ENCODE data around the gene SLC9A4.
A peak's percentile ranks its signal among the peaks of the same experiment; 100 is the strongest.

The SLC9A4 gene, protein sequence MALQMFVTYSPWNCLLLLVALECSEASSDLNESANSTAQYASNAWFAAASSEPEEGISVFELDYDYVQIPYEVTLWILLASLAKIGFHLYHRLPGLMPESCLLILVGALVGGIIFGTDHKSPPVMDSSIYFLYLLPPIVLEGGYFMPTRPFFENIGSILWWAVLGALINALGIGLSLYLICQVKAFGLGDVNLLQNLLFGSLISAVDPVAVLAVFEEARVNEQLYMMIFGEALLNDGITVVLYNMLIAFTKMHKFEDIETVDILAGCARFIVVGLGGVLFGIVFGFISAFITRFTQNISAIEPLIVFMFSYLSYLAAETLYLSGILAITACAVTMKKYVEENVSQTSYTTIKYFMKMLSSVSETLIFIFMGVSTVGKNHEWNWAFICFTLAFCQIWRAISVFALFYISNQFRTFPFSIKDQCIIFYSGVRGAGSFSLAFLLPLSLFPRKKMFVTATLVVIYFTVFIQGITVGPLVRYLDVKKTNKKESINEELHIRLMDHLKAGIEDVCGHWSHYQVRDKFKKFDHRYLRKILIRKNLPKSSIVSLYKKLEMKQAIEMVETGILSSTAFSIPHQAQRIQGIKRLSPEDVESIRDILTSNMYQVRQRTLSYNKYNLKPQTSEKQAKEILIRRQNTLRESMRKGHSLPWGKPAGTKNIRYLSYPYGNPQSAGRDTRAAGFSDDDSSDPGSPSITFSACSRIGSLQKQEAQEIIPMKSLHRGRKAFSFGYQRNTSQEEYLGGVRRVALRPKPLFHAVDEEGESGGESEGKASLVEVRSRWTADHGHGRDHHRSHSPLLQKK

DNA sequence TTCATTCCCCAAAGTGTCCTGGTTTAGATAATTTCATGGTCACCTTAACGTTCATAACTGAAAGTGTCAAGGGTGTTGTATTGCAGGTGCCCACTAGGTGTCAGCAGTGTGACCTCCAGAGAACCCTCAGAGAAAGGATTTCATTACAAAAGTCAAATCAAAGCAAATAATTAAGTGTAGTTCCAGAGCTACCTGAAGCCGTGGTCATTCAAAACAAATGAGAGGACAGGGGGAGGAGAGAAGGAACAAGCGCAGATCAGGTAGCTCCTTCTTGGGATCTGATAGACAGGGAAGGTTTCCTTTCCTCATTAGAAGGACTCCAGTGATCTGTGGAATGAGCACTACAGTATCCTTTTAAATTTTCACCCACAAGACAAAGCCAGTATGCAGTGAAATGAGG, at the start of gene SLC9A4:
Gene SLC9A4, plus strand, starts transcription at position 207 of the 400 bp plus-strand sequence. CDS start 534 bp downstream, outside the sequence.
- no peak for DNase-seq (ENCODE audit: low read depth)

- DNase-seq (ENCODE audit: low read depth): no peak
These were observed 49.7 kb upstream of the SLC9A4 start for GRCh38 chr2:102423368-102423767.

DNA sequence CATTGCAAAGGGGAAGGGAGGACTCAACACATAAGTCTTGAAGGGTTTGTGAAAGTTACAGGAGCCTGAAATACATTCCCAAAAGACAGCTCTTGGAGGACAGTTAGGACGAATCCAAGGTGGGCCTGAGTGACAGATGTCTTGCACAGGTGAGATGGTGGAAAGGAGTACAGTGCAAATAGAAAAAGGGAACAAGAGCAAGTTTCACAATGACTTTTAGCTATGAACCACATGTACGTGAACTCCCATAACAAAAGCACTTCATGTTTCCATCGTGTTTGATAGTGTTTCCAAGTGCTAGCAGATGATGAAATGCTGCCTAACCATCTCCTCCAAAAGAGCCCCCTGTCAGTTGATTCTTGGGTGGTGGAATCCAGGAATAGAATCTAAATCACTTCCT, 48.3 kb upstream of the SLC9A4 start:
- DNase-seq (ENCODE audit: low read depth): no peak

DNA sequence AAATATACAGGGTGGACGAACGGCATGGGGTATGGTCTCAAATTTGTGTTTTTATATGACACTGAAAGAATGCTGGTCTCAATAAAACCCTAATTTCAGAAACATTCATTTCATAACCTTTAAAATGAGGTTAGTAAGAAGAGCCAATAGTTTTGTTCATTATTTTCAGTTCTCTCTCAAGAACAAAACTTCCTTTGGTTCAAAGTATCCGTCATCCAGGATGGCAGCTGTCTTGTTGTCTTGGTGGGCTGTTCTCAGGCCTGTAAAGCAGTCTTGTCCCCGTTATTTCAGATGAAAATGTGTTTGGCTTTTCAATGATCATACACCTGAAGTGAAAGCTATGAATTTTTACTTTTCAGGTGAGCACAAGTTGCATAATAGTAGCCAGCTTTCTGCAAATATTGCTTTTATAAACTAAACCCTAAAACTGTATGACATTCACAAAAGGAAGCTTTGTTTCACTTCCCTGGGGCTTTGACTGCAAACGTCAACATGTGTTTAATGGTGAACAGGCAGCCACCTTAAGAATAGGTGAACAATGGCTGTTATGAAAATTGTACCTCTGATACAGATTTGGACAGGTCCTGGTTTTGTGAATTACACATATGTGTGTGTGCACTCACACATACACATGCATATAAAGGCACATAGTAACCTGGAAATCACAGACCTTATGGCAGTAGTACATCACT, 47.4 kb upstream of the SLC9A4 start:
- DNase-seq (ENCODE audit: low read depth): no peak

DNA sequence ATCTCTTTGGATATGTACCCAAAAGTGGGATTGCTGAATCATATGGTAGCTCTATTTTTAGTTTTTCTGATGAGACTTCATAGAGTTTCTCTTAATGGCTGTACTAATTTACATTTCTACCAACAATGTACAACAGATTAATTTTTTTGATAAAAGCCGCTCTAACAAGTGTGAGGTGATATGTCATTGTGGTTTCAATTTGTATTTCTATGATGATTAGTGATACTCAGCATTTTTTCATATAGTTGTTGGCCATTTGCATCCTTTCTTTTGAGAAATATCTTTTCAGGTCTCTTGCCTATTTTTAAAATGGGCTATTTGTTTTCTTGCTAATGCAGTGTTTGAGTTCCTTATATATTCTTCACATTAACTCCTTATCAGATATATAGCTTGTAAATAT, 45.8 kb upstream of the SLC9A4 start:
- DNase-seq (ENCODE audit: low read depth): no peak

- no peak for DNase-seq (ENCODE audit: low read depth)
These were observed 44.5 kb upstream of the SLC9A4 start for GRCh38 chr2:102428573-102428972.

- no peak for DNase-seq (ENCODE audit: low read depth)
These were observed 40.6 kb upstream of the SLC9A4 start for GRCh38 chr2:102432386-102432785.

- DNase-seq (ENCODE audit: low read depth): no peak
These were observed 38.9 kb upstream of the SLC9A4 start for GRCh38 chr2:102433973-102434654.

- DNase-seq (ENCODE audit: low read depth): no peak
These were observed 38.2 kb upstream of the SLC9A4 start for GRCh38 chr2:102434655-102435381.

DNA sequence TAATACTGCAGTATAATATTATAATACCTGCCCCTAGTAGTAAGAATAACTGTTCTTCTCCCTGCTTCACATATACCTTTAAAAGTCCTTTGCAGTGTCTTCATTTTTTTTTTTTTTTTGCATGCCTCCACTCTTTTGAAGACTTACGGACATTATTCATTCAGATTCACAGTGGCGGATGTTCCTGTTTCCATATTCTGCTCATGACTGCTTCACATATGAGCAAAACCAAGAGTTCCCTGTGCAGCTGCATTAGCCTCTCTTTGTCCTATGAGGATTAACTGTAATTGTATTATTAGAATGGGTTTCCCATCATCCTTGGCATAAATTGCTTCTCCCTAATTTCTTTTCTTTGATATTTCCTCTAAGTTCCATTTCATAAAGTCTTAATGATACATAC, 37.3 kb upstream of the SLC9A4 start:
- DNase-seq (ENCODE audit: low read depth): no peak

GRCh38 chr2:102436323-102436722, 36.7 kb upstream of the SLC9A4 start:
- DNase-seq (ENCODE audit: low read depth): peak; percentile 42

DNA sequence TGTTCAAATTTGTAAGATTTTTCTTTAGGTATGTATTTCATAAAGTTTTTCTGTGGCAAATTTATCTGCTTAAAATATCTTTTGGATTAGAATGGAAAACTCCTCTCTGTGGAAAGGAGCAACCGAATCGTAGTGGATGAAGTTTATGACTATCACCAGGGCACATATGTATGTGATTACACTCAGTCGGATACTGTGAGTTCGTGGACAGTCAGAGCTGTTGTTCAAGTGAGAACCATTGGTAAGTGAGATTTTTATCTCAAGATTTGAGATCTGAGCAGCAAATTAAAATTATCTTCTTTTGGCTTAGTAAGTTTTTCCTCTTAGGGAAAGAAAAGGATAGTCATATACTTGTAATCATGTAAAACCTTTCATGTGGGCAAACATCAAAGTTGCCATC, 35.9 kb upstream of the SLC9A4 start:
- no peak for DNase-seq (ENCODE audit: low read depth)

DNA sequence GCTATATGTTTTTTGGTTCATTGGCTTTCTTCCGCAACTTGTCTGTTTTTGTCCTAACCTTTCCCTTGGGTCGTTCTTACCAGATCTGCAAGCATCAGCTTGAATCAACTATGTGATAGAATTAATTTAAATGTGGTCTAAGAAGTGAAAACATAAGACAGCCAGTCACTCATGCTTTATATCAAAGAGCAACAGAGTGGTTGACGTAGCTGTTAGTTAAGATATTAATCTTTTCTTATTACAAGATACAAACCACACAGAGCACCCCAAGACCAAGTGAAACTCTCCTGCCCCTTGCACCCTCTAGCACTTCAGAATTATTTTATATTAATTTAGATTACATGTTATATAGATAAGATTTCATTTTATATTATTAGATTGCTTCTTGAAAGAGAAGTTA, 34.9 kb upstream of the SLC9A4 start:
- DNase-seq (ENCODE audit: low read depth): no peak

- DNase-seq (ENCODE audit: low read depth): no peak
These were observed 34.4 kb upstream of the SLC9A4 start for GRCh38 chr2:102438578-102438977.

GRCh38 chr2:102439065-102439695, 33.8 kb upstream of the SLC9A4 start:
- DNase-seq (ENCODE audit: low read depth): peak; percentile 71

GRCh38 chr2:102442967-102443828, 29.8 kb upstream of the SLC9A4 start:
- DNase-seq (ENCODE audit: low read depth): no peak

DNA sequence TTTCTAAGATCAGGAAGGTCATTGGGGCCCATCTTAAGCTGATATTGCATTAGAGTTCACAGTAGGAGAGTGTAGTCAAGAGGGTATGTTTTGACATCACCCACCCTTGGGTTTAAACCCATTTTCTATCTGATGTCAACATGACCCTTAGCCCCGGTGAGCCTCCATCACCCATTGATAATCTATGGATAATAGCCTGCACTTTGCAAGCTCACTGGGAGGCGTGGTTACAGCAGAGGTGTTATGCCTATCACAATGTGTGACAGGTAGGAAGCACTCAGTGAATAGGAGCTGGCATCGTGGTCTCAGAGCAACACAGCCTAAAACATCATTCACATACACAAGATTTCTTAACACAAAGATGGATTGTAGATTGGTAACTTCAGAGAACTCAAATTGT, 28.8 kb upstream of the SLC9A4 start:
- DNase-seq (ENCODE audit: low read depth): no peak

DNA sequence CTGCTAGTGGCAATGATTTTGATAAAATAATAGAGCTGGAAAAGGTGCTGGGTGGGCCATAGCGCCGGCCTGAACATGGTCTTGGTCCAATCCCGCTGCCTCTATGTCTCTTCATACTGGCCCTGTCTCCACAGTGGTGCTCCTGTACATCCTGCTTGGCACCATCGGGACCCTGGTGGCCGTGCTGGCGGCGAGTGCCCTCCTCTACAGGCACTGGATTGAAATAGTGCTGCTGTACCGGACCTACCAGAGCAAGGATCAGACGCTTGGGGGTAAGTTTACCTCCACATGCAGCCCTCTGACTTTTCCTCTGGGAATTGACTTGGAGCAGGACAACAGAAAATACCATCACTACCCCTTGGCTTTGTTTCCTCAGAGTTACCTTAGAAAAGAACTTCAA, 26.1 kb upstream of the SLC9A4 start:
- DNase-seq (ENCODE audit: low read depth): no peak

- DNase-seq (ENCODE audit: low read depth): no peak
These were observed 23.6 kb upstream of the SLC9A4 start for GRCh38 chr2:102449370-102449974.

DNA sequence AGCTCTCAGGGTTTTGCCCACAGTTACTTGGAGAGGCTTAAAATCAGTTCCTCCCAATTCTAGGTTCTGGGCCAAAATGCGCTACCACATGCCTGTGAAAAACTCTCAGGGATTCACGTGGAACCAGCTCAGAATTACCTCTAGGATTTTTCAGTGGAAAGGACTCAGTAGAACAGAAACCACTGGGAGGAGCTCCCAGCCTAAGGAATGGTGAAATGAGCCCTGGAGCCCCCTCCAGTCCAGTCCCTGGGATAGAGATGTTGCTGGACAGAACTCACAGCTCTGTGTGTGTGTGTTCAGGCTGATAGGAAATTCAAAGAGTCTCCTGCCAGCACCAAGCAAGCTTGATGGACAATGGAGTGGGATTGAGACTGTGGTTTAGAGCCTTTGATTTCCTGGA, 21.1 kb upstream of the SLC9A4 start:
- DNase-seq (ENCODE audit: low read depth): no peak
